RWPE2 (cell line): ENCODE measurements around the gene NONO.

Source experiments
- ATAC-seq: fragments of 200-7000 bp; cut with Tn5 transposase; 3 replicates; pipeline ENCODE4 v1.9.1; 2021; ENCODE audit warnings: low read depth
- DNase-seq: peaks from one replicate; pipeline ENCODE4 v3.0.0-alpha.2; 2020; ENCODE audit warnings: low spot score
- H3K27ac ChIP-seq: fragments of 450-650 bp; 2 replicates; pipeline ENCODE4 v1.5.1; 2017; ENCODE audit warnings: mild to moderate bottlenecking; ENCODE audit not compliant: poor library complexity, severe bottlenecking
- H3K27me3 ChIP-seq: fragments of 250-450 bp; sonication (Bioruptor Pico); 2 replicates; pipeline ENCODE4 v1.5.1; 2021; ENCODE audit warnings: mild to moderate bottlenecking, moderate library complexity; ENCODE audit not compliant: insufficient read depth, poor library complexity, severe bottlenecking
- H3K36me3 ChIP-seq: fragments of 250-450 bp; sonication (Bioruptor Pico); 2 replicates; pipeline ENCODE4 v1.5.1; 2020; ENCODE audit warnings: low read depth, mild to moderate bottlenecking, moderate library complexity
- H3K4me1 ChIP-seq: fragments of 250-450 bp; sonication (Bioruptor Pico); 2 replicates; pipeline ENCODE4 v1.5.1; 2021; ENCODE audit warnings: mild to moderate bottlenecking, moderate library complexity; ENCODE audit not compliant: insufficient read depth, poor library complexity, severe bottlenecking
- H3K4me3 ChIP-seq: fragments of 250-450 bp; sonication (Bioruptor Pico); 2 replicates; pipeline ENCODE4 v1.5.1; 2021; ENCODE audit warnings: mild to moderate bottlenecking, moderate library complexity; ENCODE audit not compliant: severe bottlenecking
- H3K9me3 ChIP-seq: fragments of 250-450 bp; sonication (Bioruptor Pico); 2 replicates; pipeline ENCODE4 v1.5.1; 2021; ENCODE audit warnings: mild to moderate bottlenecking, moderate library complexity; ENCODE audit not compliant: severe bottlenecking
- CTCF ChIP-seq: fragments of 450-650 bp; IDR thresholded peaks from one replicate; pipeline ENCODE4 v1.5.1; 2017; ENCODE audit warnings: mild to moderate bottlenecking, moderate library complexity; ENCODE audit not compliant: poor library complexity, severe bottlenecking

NONO gene

DNA sequence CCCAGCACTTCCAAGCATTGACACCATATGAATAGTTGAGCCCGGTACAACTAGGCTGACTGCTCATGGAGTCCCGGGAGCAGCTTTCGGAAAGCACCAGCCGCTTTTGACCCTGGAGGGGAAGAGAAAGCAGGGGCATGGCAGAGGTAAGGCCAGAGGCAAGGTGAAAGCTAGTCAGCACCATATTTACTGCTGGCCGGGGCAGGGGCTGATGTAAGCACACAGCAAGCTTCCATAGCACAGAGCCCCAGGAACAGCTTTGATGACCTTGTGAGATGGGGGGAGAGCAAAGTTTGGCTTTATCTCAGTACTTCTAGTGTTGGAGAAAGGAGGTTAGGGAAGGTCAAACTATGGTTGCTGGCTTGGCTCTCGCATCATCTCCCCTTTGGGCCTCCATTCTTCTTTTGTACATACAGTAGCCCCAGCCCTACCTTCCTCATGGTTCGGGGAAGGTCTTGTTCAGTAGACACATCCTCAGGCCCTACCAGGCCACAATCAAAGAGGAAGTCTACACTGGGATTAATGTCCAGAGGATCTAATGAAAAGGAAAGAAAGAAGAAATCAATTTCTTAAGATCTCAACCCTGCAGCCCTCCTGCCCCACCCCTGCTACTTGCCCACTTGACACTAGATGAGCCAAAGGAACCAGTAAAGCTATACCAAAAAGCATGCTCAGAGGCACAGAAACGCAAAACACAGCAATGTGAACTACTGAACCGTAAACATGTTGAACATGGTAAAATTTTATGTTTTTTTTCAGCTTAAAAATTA, 38.9 kb upstream of the NONO start:
- no peak for TF ChIP-seq CTCF
- DNase-seq (no peak), ATAC-seq (no peak)
- H3K27ac ChIP-seq = no peak overlapping the region
- no peaks in the 10 kb centered on the region for H3K4me1 ChIP-seq
- no peaks in the 10 kb centered on the region for H3K36me3 ChIP-seq
- H3K27me3 ChIP-seq = no peaks in the 10 kb centered on the region
- H3K4me3 ChIP-seq = no peak overlapping the region
- no peaks in the 10 kb centered on the region for H3K9me3 ChIP-seq

DNA sequence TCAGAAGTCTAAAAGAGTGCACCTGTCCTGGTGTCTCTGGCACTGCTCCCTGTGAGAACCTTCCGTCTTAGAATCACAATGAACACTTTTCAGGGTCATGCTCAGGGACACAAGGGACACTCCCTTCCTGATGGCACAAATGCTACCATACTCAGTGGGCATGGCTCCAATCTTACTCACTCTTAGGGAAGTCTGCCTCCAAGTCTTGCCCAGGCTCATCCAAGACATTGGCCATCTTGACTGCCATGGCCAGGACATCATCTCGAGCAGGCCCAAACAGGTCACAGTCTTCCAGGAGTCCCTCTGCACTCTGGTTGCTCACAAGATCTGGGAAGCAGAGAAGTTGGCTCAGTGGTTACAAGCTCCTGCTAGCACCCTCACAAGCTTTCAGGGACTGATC, 38.3 kb upstream of the NONO start:
- Histone ChIP-seq H3K27ac (no peak overlapping the region), H3K27me3 (no peaks in the 10 kb centered on the region), H3K4me3 (no peak overlapping the region), H3K4me1 (no peaks in the 10 kb centered on the region), H3K36me3 (no peaks in the 10 kb centered on the region), H3K9me3 (no peaks in the 10 kb centered on the region)
- TF ChIP-seq CTCF = no peak
- DNase-seq = no peak
- no peak for ATAC-seq

DNA sequence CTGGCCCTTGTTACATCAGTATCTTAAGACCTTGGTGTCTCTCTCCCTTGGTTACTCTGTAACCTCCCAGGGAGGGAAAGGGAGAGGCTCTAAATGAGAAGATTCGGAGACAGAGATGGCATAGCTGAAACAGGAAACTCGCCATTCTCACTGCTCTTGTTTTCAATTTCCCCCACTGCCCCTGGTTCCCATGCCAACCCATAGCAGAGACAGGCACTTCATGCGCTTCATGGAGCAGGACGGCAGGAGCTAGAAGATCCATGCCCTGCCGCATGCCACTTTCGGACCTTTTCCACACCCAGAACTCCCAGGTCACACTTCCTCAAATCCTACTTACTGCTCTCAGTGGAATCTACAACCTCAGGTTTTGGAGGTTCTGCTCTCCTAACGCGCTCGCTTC, 32.6 kb upstream of the NONO start:
- H3K27me3 ChIP-seq = no peaks in the 10 kb centered on the region
- ATAC-seq = no peak

DNA sequence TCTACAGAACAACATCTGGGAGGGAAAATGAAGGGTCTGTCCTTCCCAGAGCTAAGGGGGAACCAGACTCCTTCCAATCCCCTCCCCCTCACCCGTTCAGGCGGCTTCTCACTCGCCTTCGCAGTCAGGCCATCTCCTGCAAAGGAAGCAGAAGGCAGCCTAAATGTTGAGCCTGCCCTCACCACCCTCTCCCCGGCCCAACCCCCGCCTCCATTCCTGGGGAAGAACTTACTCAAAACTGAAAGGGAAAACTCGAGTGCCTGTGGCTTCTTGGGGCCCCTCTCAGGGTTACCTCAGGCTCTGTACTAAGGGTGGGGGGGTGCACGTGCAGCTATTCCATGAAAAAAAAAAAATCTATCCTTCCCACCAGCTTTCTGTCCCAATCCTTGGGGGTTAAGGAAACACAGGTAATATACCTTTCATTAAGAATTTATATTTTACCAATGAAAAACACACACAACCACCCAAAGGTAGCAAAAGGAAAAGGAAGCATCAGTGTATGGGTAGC, 31.9 kb upstream of the NONO start:
- ATAC-seq = no peak
- no peak overlapping the region for H3K4me3 ChIP-seq

More for the DNA sequence above, 32.6 kb upstream of the NONO start:
- no peak for DNase-seq
- no peaks in the 10 kb centered on the region for H3K4me1 ChIP-seq
- H3K9me3 ChIP-seq = no peaks in the 10 kb centered on the region
- H3K4me3 ChIP-seq = no peak overlapping the region
- H3K27ac ChIP-seq = no peak overlapping the region
- no peak for TF ChIP-seq CTCF
- no peaks in the 10 kb centered on the region; the same call in 1 of the 2 replicates for H3K36me3 ChIP-seq

More for the DNA sequence above, 31.9 kb upstream of the NONO start:
- no peak for TF ChIP-seq CTCF
- Histone ChIP-seq H3K36me3 (no peaks in the 10 kb centered on the region; the same call in 1 of the 2 replicates), H3K4me1 (no peaks in the 10 kb centered on the region), H3K9me3 (no peaks in the 10 kb centered on the region), H3K27me3 (no peaks in the 10 kb centered on the region), H3K27ac (no peak overlapping the region)
- no peak for DNase-seq
